GM10248 (cell line): ENCODE data around the gene CNTNAP2.

ENCODE experiments used
- CTCF ChIA-PET: fragments of 300-600 bp; sonication (Branson Sonifier 250); formaldehyde crosslinking; extraction: SDS; loops from one replicate; lab custom pipeline; 2021; ENCODE audit warnings: antibody characterized with exemption; lab: Yijun Ruan, JAX
- POLR2A ChIA-PET: fragments of 350-650 bp; sonication (Branson Sonifier 250); formaldehyde crosslinking; extraction: SDS; loops from one replicate; lab custom pipeline; 2020; ENCODE audit warnings: antibody characterized with exemption; lab: Yijun Ruan, JAX
- DNase-seq: peaks from one replicate; pipeline ENCODE4 v3.0.0; 2012; ENCODE audit errors: extremely low spot score
- CTCF ChIP-seq: IDR thresholded peaks from 2 replicates; pipeline ENCODE4 v1.5.1; 2012; ENCODE audit warnings: mild to moderate bottlenecking, low read depth; ENCODE audit errors: extremely low read depth, missing control alignments, control extremely low read depth

Gene CNTNAP2

GRCh38 chr7:146116521-146117222, at the start of gene CNTNAP2:
TSS of gene CNTNAP2 (plus strand) at chr7:146116801. CDS start at chr7:146116877, 76 bp downstream.
- no peak for DNase-seq
- TF ChIP-seq CTCF = no peak
- ChIA-PET POLR2A (no interaction called here), CTCF (no interaction called here)

- ChIA-PET POLR2A (no interaction called here), CTCF (interaction anchor here (1.1 kb wide), 2 partner anchors 22 to 23 kb away, joined by 3 to 4 read pairs; no protein-coding TSS in a partner anchor)
- TF ChIP-seq CTCF = no peak
- DNase-seq = no peak
These were observed 48.7 kb upstream of the CNTNAP2 start for GRCh38 chr7:146067880-146068279.

- ChIA-PET POLR2A (no interaction called here), CTCF (interaction anchor here (1.7 kb wide), 1 partner anchor 16 kb away, joined by 4 read pairs; no protein-coding TSS in a partner anchor)
- no peak for DNase-seq
These were observed 42.3 kb upstream of the CNTNAP2 start for GRCh38 chr7:146074195-146074765.

GRCh38 chr7:146076344-146076743, 40.3 kb upstream of the CNTNAP2 start:
- no peak for TF ChIP-seq CTCF
- ChIA-PET POLR2A (no interaction called here), CTCF (interaction anchor here (1.4 kb wide), 1 partner anchor 14 kb away, joined by 4 read pairs; no protein-coding TSS in a partner anchor)
- DNase-seq = no peak

More at GRCh38 chr7:146074195-146074765, 42.3 kb upstream of the CNTNAP2 start:
- no peak for TF ChIP-seq CTCF

- TF ChIP-seq CTCF = no peak
- CTCF ChIA-PET = no interaction called here
- no peak for DNase-seq
- POLR2A ChIA-PET = no interaction called here
These were observed 32.5 kb upstream of the CNTNAP2 start for GRCh38 chr7:146084086-146084485.

GRCh38 chr7:146090023-146090645, 26.5 kb upstream of the CNTNAP2 start:
- DNase-seq = peak; percentile 32
- TF ChIP-seq CTCF = peak; percentile 57
- ChIA-PET POLR2A (no interaction called here), CTCF (interaction anchor here (0.6 to 2.4 kb wide), 16 partner anchors 11 to 1439 kb away, joined by 3 to 21 read pairs (median 4); no protein-coding TSS in a partner anchor)
